ENCODE measurements around the gene FBXW9. TPM values are rescaled to one million over a fixed set of nuclear protein-coding genes. Genes with fewer than 3 reads are reported as not detected.
A peak's percentile ranks its signal among the peaks of the same experiment; 100 is the strongest.

Gene FBXW9
- total and polyA plus RNA-seq, 2 of the 8 experiments (the other 6 are each of a cell fraction or from before 2014, with no cell fraction given): 10.8 to 30.1 TPM

DNA sequence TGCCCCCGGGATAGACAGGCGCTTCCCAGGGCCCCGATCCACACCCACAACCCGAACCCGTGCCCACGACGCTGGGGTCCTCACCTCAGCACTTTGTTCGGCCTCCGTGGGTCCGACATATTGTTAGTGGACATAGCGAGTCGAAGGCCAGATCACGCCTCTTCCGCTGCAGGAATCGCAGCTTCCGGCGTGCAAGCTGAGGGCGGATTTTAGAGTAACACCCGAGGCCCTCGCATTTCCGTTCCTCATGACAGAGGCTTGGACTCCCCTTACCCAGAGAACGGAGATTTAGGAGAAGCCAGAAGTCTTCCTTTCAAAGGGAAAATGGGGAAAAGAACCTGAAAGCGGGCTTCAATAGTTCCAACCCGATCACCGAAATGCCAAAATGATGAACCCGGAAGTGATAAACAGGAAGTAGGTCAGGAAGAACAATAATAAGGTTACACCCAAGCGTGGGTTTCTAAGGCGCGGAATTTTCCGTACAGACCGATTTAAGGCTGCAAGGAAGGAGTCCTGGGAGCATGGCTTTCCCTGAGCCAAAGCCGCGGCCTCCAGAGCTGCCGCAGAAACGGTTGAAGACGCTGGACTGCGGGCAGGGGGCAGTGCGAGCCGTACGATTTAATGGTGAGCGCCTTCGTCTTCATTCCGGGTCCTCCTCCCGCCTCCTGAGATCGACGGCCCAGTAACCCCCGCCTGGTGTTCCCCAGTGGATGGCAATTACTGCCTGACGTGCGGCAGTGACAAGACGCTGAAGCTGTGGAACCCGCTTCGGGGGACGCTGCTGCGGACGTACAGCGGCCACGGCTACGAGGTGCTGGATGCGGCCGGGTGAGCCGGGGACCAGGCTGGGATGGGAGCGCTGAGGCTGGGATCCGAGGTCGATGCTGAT is 26.9 kb downstream of the FBXW9 start (continued):
- TF ChIP-seq SP1 (IDR thresholded peaks at IDR 0.05; ENCODE audit: low read depth, low read length) (no peak), HDAC2 (IDR thresholded peaks at IDR 0.05; ENCODE audit: borderline replicate concordance in 1 of 2, low read depth in 2 of 2, low read length in 2 of 2) (peak in 1 of 2 experiments; percentile 83; a peak in 2 of 4 replicates), POLR2AphosphoS5 (IDR thresholded peaks at IDR 0.05; ENCODE audit: low read depth, low read length) (peak; percentile 71), GABPA (IDR thresholded peaks at IDR 0.05; ENCODE audit: borderline replicate concordance, insufficient read depth, low read length) (peak; percentile 98), CHD2 (IDR thresholded peaks at IDR 0.05; ENCODE audit: low read length) (0 out of 2 replicates have a peak, but pooled peaks have one; percentile 46), RBBP5 (IDR thresholded peaks at IDR 0.05; ENCODE audit: borderline replicate concordance, low read depth, low read length) (no peak), BCL11A (IDR thresholded peaks at IDR 0.05; ENCODE audit: low read depth in 2 of 2, low read length in 2 of 2) (no peak), CTBP2 (IDR thresholded peaks at IDR 0.05; ENCODE audit: borderline replicate concordance, insufficient read depth, insufficient read length, low read length) (no peak), SAP30 (IDR thresholded peaks at IDR 0.05; ENCODE audit: insufficient read depth, insufficient replicate concordance, low read length) (peak; percentile 97), NANOG (IDR thresholded peaks at IDR 0.05; ENCODE audit: insufficient read depth, low read depth, low read length, poor library complexity, severe bottlenecking) (no peak), TAF7 (optimal IDR thresholded peaks at IDR 0.05; ENCODE audit: borderline replicate concordance, low read depth, low read length) (peak; percentile 35), POU5F1 (IDR thresholded peaks at IDR 0.05; ENCODE audit: low read depth, low read length) (no peak), CREB1 (IDR thresholded peaks at IDR 0.05) (peak; percentile 32; the same call in 1 of the 2 replicates), FOSL1 (IDR thresholded peaks at IDR 0.05; ENCODE audit: insufficient read depth, low read depth, low read length) (no peak), TBP (IDR thresholded peaks at IDR 0.05; ENCODE audit: low read depth, low read length) (peak; percentile 70)

All from H1 (cell line).